ENCODE data around the gene NEO1.

NEO1 gene

GRCh38 chr15:73324496-73325170, 272.4 kb downstream of the NEO1 start:
- no peaks in the 10 kb centered on the region for H3K9me2 ChIP-seq (replicated peaks; ENCODE audit: insufficient read depth, low read length)
- no peaks in the 10 kb centered on the region for H3F3A ChIP-seq (ENCODE audit: insufficient read depth, low read length)
- no peaks in the 10 kb centered on the region for H3K4me1 ChIP-seq (ENCODE audit: low read length)
- H3K27ac ChIP-seq (ENCODE audit: low read length) = no peak overlapping the region
- no peaks in the 10 kb centered on the region for H3K79me2 ChIP-seq (ENCODE audit: low read length)
- no peak overlapping the region for H2AFZ ChIP-seq (ENCODE audit: low read length)
- H3K9me3 ChIP-seq (replicated peaks; ENCODE audit: insufficient read depth, low read length) = no peaks in the 10 kb centered on the region
- H3K4me3 ChIP-seq (ENCODE audit: low read length) = no peak overlapping the region
- no peak overlapping the region for H3K4me2 ChIP-seq (ENCODE audit: low read depth, low read length)
- no peaks in the 10 kb centered on the region for H3K27me3 ChIP-seq (replicated peaks; ENCODE audit: insufficient read depth, low read length)
- H4K20me1 ChIP-seq (ENCODE audit: insufficient read depth, low read length) = no peaks in the 10 kb centered on the region
- DNase-seq = no peak
- TF ChIP-seq EZH2phosphoT487 (IDR thresholded peaks at IDR 0.05; ENCODE audit: low read length) = no peak
- no peaks in the 10 kb centered on the region for H3K36me3 ChIP-seq (replicated peaks; ENCODE audit: insufficient read depth, low read length)
- no peak overlapping the region for H3K9ac ChIP-seq (ENCODE audit: low read length)

GRCh38 chr15:73325191-73325861, 273.1 kb downstream of the NEO1 start:
- H4K20me1 ChIP-seq (ENCODE audit: insufficient read depth, low read length) = no peaks in the 10 kb centered on the region
- no peaks in the 10 kb centered on the region for H3K79me2 ChIP-seq (ENCODE audit: low read length)
- no peaks in the 10 kb centered on the region for H3K9me2 ChIP-seq (replicated peaks; ENCODE audit: insufficient read depth, low read length)
- no peaks in the 10 kb centered on the region for H3K36me3 ChIP-seq (replicated peaks; ENCODE audit: insufficient read depth, low read length)
- TF ChIP-seq EZH2phosphoT487 (IDR thresholded peaks at IDR 0.05; ENCODE audit: low read length) (no peak), CTCF (IDR thresholded peaks at IDR 0.05; ENCODE audit: low read length) (peak; percentile 15; the same call in 1 of the 2 replicates)
- H3K4me1 ChIP-seq (ENCODE audit: low read length) = no peaks in the 10 kb centered on the region
- H3K27ac ChIP-seq (ENCODE audit: low read length) = no peak overlapping the region
- H3K9me3 ChIP-seq (replicated peaks; ENCODE audit: insufficient read depth, low read length) = no peaks in the 10 kb centered on the region
- peak; percentile 22 for DNase-seq
- 0 out of 2 replicates have a peak overlapping the region, but pooled peaks have one; percentile 35 for H2AFZ ChIP-seq (ENCODE audit: low read length)
- H3K4me2 ChIP-seq (ENCODE audit: low read depth, low read length) = peak overlapping the region; percentile 2; the same call in 1 of the 2 replicates
- H3K9ac ChIP-seq (ENCODE audit: low read length) = no peak overlapping the region
- H3K27me3 ChIP-seq (replicated peaks; ENCODE audit: insufficient read depth, low read length) = no peaks in the 10 kb centered on the region
- H3K4me3 ChIP-seq (ENCODE audit: low read length) = no peak overlapping the region
- H3F3A ChIP-seq (ENCODE audit: insufficient read depth, low read length) = no peaks in the 10 kb centered on the region

GRCh38 chr15:73326157-73326556, 273.9 kb downstream of the NEO1 start:
- no peak overlapping the region for H3K4me2 ChIP-seq (ENCODE audit: low read depth, low read length)
- no peaks in the 10 kb centered on the region for H3K9me3 ChIP-seq (replicated peaks; ENCODE audit: insufficient read depth, low read length)
- no peak overlapping the region for H2AFZ ChIP-seq (ENCODE audit: low read length)
- no peaks in the 10 kb centered on the region for H3K4me1 ChIP-seq (ENCODE audit: low read length)
- H3K36me3 ChIP-seq (replicated peaks; ENCODE audit: insufficient read depth, low read length) = no peaks in the 10 kb centered on the region
- no peaks in the 10 kb centered on the region for H3F3A ChIP-seq (ENCODE audit: insufficient read depth, low read length)
- no peak overlapping the region for H3K9ac ChIP-seq (ENCODE audit: low read length)
- no peak for TF ChIP-seq EZH2 (optimal IDR thresholded peaks at IDR 0.05; ENCODE audit: low read depth, low read length)
- DNase-seq = no peak
- H3K9me2 ChIP-seq (replicated peaks; ENCODE audit: insufficient read depth, low read length) = no peaks in the 10 kb centered on the region
- H3K27me3 ChIP-seq (replicated peaks; ENCODE audit: insufficient read depth, low read length) = no peaks in the 10 kb centered on the region
- H4K20me1 ChIP-seq (ENCODE audit: insufficient read depth, low read length) = no peaks in the 10 kb centered on the region
- no peaks in the 10 kb centered on the region for H3K79me2 ChIP-seq (ENCODE audit: low read length)
- H3K27ac ChIP-seq (ENCODE audit: low read length) = no peak overlapping the region
- H3K4me3 ChIP-seq (ENCODE audit: low read length) = no peak overlapping the region

- Histone ChIP-seq H3K4me1 (ENCODE audit: low read length) (no peaks in the 10 kb centered on the region), H3K9me3 (replicated peaks; ENCODE audit: insufficient read depth, low read length) (no peaks in the 10 kb centered on the region), H3K9me2 (replicated peaks; ENCODE audit: insufficient read depth, low read length) (no peaks in the 10 kb centered on the region), H3K9ac (ENCODE audit: low read length) (no peak overlapping the region), H3K79me2 (ENCODE audit: low read length) (no peaks in the 10 kb centered on the region), H3K27ac (ENCODE audit: low read length) (no peak overlapping the region), H4K20me1 (ENCODE audit: insufficient read depth, low read length) (no peaks in the 10 kb centered on the region), H3K36me3 (replicated peaks; ENCODE audit: insufficient read depth, low read length) (no peaks in the 10 kb centered on the region), H3K4me2 (ENCODE audit: low read depth, low read length) (no peak overlapping the region), H3K4me3 (ENCODE audit: low read length) (no peak overlapping the region), H3F3A (ENCODE audit: insufficient read depth, low read length) (no peaks in the 10 kb centered on the region), H2AFZ (ENCODE audit: low read length) (no peak overlapping the region), H3K27me3 (replicated peaks; ENCODE audit: insufficient read depth, low read length) (0 out of 2 replicates have a peak, but pooled peaks cover 3% of the 10 kb centered on the region)
- no peak for TF ChIP-seq EZH2 (optimal IDR thresholded peaks at IDR 0.05; ENCODE audit: low read depth, low read length)
- TF ChIP-seq CTCF (IDR thresholded peaks at IDR 0.05; ENCODE audit: low read length) = no peak
- no peak for TF ChIP-seq EZH2phosphoT487 (IDR thresholded peaks at IDR 0.05; ENCODE audit: low read length)
- DNase-seq = no peak
Observed at GRCh38 chr15:73328149-73328820, 276.0 kb downstream of the NEO1 start.
